ENCODE results near the gene SYNRG. TPM values are rescaled to one million over a fixed set of nuclear protein-coding genes. Genes with fewer than 3 reads are reported as not detected.
"Not testable (repeated sequence)": the region's sequence is repeated elsewhere in the genome, so short reads cannot be mapped to it uniquely, and the experiment has no call there.

Gene SYNRG
- total RNA-seq, 4 donors from 2014 or later: 30.2 to 151 (median 56.7) TPM

- no peak for DNase-seq
- intact Hi-C loops (cut with DNase I; ENCODE audit: low total_unique reads) (no loop called here), in situ Hi-C loops (cut with MboI; ENCODE audit: low pct_ligation_motif_present in 1 of 4, low pct_unique_long_range_greater_than_20kb in 1 of 4, low sequenced_read_pairs in 3 of 4) (no loop called here)
- 95 to 100% methylated on average over 1 to 2 of the region's 2 CpGs for WGBS, 2 donors (ENCODE audit: low coverage in 1 of 2)
- no peak overlapping the region for H3K4me3 ChIP-seq
- no peak overlapping the region for H3K27ac ChIP-seq
- peaks cover 0 to 2% (median 1%) of the 10 kb centered on the region in 4 donors for H3K4me1 ChIP-seq
- H3K36me3 ChIP-seq: peaks cover 0 to 43% (median 21%) of the 10 kb centered on the region in 4 donors
- TF ChIP-seq EP300 (IDR thresholded peaks at IDR 0.05; ENCODE audit: low read depth): no peak
- no peak for TF ChIP-seq POLR2AphosphoS5 (IDR thresholded peaks at IDR 0.05)
- TF ChIP-seq CTCF (IDR thresholded peaks at IDR 0.05): no peak
- TF ChIP-seq POLR2A (IDR thresholded peaks at IDR 0.05): no peak
- H3K9me3 ChIP-seq: no peaks in the 10 kb centered on the region
- H3K27me3 ChIP-seq: no peaks in the 10 kb centered on the region
Observed at GRCh38 chr17:37614823-37615222, 5.6 kb upstream of the SYNRG start.

- WGBS, 2 donors (ENCODE audit: low coverage in 1 of 2): 94% methylated on average over 5 of the region's 5 CpGs
- Histone ChIP-seq H3K4me1 (peaks cover 0 to 4% (median 2%) of the 10 kb centered on the region in 4 donors), H3K27ac (no peak overlapping the region), H3K36me3 (peaks cover 0 to 39% (median 19%) of the 10 kb centered on the region in 4 donors), H3K4me3 (no peak overlapping the region), H3K9me3 (no peaks in the 10 kb centered on the region), H3K27me3 (no peaks in the 10 kb centered on the region)
- in situ Hi-C loops (cut with MboI; ENCODE audit: low pct_ligation_motif_present in 1 of 4, low pct_unique_long_range_greater_than_20kb in 1 of 4, low sequenced_read_pairs in 3 of 4) (no loop called here), intact Hi-C loops (cut with DNase I; ENCODE audit: low total_unique reads) (no loop called here)
- TF ChIP-seq CTCF (IDR thresholded peaks at IDR 0.05) (no peak), EP300 (IDR thresholded peaks at IDR 0.05; ENCODE audit: low read depth) (no peak), POLR2A (IDR thresholded peaks at IDR 0.05) (no peak), POLR2AphosphoS5 (IDR thresholded peaks at IDR 0.05) (no peak)
- no peak for DNase-seq
Observed at GRCh38 chr17:37614391-37614790, 5.2 kb upstream of the SYNRG start.

- intact Hi-C loops (cut with DNase I; ENCODE audit: low total_unique reads) (no loop called here), in situ Hi-C loops (cut with MboI; ENCODE audit: low pct_ligation_motif_present in 1 of 4, low pct_unique_long_range_greater_than_20kb in 1 of 4, low sequenced_read_pairs in 3 of 4) (no loop called here)
- WGBS, 2 donors (ENCODE audit: low coverage in 1 of 2): 92% methylated on average over 1 of the region's 1 CpG; no CpG with 5 or more reads in 1 of the 2 donors
- Histone ChIP-seq H3K36me3 (peaks cover 0 to 17% (median 8%) of the 10 kb centered on the region in 4 donors), H3K27me3 (no peaks in the 10 kb centered on the region), H3K4me3 (no peak overlapping the region), H3K9me3 (no peaks in the 10 kb centered on the region), H3K27ac (no peak overlapping the region), H3K4me1 (peaks cover 0 to 28% (median 16%) of the 10 kb centered on the region in 4 donors)
- DNase-seq: no peak
- TF ChIP-seq EP300 (IDR thresholded peaks at IDR 0.05; ENCODE audit: low read depth): no peak
- no peak for TF ChIP-seq POLR2A (IDR thresholded peaks at IDR 0.05)
- no peak for TF ChIP-seq POLR2AphosphoS5 (IDR thresholded peaks at IDR 0.05)
- no peak for TF ChIP-seq CTCF (IDR thresholded peaks at IDR 0.05)
Observed at GRCh38 chr17:37610971-37611370, 1.8 kb upstream of the SYNRG start.

- WGBS, 2 donors (ENCODE audit: low coverage in 1 of 2): 70 to 83% methylated on average over 2 to 5 of the region's 5 CpGs
Observed at GRCh38 chr17:37610041-37610420, 813 bp upstream of the SYNRG start.

More at GRCh38 chr17:37610041-37610420, 813 bp upstream of the SYNRG start:
- peak overlapping the region; percentile 94 to 98 (median 96) for H3K27ac ChIP-seq
- DNase-seq; H3K27me3 ChIP-seq; intact Hi-C loops (cut with DNase I; ENCODE audit: low total_unique reads); H3K9me3 ChIP-seq; in situ Hi-C loops (cut with MboI; ENCODE audit: low pct_ligation_motif_present in 1 of 4, low pct_unique_long_range_greater_than_20kb in 1 of 4, low sequenced_read_pairs in 3 of 4): not testable (repeated sequence)
- H3K36me3 ChIP-seq: peaks cover 0 to 17% (median 8%) of the 10 kb centered on the region in 4 donors
- peak overlapping the region in 3 of 4 donors; percentile 88 to 100 (median 95) for H3K4me3 ChIP-seq
- peaks cover 0 to 33% (median 16%) of the 10 kb centered on the region in 4 donors for H3K4me1 ChIP-seq
